NCI-H2029 treated with DMSO at 0.1 percent for 48 hours (cell line): ENCODE results near the gene UBTD1.

Experiments
- DNase-seq: peaks from one replicate; lab custom pipeline; 2025; lab: John Stamatoyannopoulos, UW

Gene UBTD1

DNA sequence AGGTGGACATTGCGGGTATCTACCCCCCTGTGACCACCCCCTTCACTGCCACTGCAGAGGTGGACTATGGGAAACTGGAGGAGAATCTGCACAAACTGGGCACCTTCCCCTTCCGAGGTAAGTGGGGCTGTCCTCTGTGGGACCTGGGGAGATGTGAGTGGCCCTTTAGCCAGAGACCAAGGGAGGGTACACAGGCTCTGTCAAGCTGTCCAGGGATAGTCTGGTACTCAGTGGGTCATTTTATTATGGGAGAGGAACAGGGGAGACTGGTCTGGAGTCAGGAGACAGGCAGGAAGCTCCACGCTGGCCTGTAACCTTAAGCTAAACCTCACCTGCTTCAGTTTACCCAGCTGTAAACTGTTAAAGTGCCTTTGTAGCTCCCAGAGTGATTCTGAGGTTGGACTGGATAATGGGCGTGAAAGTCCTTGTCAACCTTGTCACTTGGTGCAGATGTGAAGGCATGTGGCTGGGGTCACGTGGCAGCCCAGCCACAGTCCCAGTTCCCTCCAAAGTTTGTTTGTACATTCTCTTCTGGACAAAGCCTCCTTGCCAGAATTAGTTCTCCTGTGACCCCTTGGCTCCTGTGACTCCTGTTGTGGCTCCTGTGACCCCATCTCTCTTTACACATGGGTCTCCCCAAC is 86.2 kb downstream of the UBTD1 start:
- no peak for DNase-seq

- no peak for DNase-seq
These were observed 86.7 kb downstream of the UBTD1 start for GRCh38 chr10:97585439-97585811.

- no peak for DNase-seq
These were observed 88.5 kb downstream of the UBTD1 start for GRCh38 chr10:97587183-97587582.

DNA sequence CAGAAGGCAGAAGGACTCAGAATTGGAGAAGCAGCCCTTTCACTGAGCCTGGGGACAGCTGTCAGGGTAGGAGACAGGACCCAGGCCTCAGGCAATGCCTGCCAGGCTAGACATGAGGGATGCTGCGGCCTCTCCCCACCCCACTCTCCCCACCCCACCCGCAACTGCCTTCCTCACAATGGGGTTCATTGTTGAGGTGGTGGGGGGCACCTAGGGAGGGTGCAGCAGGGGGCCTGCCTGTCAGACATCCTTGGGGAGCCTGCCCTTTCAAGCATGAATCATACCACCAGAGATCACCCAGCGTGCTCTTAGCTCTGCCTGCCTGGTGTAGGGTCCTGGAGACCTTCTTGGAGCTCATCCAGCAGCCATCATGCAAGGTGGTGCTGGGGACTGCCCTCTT is 90.8 kb downstream of the UBTD1 start, which contains the start of gene C10orf62:
Gene C10orf62, plus strand, starts transcription at position 243 of the 400 bp plus-strand sequence. CDS start 177 bp downstream, outside the sequence.
- no peak for DNase-seq

- DNase-seq = no peak
These were observed 91.5 kb downstream of the UBTD1 start for GRCh38 chr10:97590082-97590747.

- no peak for DNase-seq
These were observed 92.2 kb downstream of the UBTD1 start for GRCh38 chr10:97590748-97591495.

GRCh38 chr10:97593421-97593820 is 94.7 kb downstream of the UBTD1 start:
- no peak for DNase-seq

DNA sequence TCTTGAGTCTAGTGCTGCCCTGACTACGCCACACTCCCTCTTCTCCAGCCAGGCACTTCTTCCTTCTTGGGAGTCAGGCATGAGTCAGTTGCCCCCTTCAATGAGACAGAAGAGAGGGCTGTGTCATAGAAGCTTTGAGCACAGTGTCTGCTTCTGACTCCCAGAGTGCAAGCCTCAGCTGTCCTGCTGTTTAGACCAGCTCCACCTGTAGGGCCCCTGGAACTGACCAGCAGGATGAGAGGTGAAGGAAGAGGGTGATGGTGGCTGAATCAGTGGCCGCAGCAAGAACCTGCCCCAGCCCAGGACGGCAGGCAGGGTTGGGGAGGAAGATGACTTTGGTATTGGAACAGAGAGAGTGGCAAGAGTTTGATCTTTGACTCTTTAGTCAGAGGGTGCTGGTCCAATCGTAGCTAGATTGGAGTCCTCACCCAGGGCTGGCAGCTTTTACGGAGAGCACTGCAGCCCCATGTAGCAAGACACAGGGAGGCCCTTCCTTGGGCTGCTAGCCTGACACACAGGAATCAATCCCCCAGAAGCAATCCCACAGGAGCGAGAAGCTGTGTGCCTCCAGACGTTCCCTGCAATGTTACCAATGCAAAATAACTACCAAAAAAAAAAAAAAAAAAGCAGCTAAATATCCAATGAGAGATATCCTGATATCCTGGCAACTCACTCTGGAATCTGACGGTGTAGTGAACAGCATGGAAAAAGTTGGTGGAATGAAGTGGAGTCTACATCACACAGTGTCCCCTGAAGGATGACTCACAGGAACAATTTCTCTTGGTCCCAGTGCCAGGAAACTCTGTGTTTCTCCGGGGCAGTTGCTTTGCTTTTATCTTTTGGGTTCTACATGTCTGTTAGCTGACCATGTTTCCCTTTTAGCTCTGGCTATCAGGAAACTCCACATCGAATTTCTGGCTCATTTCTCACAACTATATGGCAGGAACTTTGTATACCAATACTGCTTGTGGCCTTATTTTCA is 97.7 kb downstream of the UBTD1 start:
- no peak for DNase-seq

GRCh38 chr10:97597778-97598177 is 99.1 kb downstream of the UBTD1 start:
- no peak for DNase-seq

- DNase-seq = no peak
These were observed 99.9 kb downstream of the UBTD1 start for GRCh38 chr10:97598407-97599271.

- DNase-seq = no peak
These were observed 100.5 kb downstream of the UBTD1 start for GRCh38 chr10:97599272-97599619.

DNA sequence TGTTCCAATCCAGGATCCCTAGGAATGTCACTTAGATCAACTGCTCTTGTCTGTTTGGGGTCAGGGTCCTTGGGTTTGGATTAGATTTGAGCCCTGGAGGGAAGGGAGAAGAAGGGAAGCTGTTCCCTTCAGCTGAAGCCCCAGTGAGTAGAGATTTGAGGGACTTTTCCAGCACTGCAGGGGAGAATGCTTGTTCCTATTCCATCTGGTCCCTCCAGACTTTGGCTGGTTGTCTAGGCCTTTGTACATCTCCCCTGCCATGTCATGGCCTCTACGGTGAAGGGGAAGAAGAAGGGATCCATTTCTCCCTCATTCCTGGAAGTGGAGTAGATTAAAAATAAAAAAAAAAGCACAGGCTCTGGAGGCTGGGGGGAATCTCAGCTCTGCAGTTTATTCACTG is 101.9 kb downstream of the UBTD1 start:
- DNase-seq = no peak

DNA sequence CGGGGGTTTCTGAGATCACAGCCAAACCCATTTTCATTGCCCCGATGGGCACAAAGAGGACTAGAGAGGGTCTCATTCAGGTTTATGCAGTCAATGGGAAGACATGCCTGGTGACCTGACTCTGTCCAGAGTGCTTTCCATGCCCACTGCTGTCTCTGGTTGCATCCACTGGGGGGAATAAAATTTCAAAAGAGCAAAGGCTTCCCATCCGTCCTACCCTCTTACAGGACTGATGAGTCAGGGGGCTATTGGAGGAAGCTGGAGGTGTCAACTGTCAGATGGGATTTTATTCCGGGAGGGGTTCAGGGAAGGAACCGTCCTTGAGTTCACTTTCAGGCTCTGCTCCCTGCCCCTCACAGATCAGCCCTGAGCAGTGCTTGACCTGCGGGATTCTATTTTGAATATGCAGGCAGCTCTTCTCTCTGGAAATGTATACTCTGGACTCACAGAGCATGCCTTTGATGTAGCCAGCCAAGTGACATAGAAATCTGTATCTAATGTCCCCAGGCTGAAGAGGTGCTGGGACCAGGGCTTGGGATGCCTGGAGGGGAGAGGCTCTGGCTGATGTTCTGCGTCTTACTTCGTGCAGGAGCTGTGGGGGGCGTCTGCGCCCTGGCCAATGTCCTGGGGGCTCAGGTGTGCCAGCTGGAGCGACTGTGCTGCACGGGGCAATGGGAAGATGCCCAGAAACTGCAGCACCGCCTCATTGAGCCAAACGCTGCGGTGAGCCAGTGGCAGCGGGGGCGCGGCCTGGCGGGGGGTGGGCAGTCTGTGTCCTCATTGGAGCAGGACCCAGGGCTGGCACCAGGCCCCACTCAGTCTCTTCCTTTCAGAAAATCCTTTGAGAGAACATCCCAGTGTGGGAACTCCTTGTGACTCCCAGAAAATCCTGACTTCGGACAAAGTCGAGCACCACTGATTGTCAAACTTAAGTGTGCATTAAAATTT is 102.8 kb downstream of the UBTD1 start:
- no peak for DNase-seq

DNA sequence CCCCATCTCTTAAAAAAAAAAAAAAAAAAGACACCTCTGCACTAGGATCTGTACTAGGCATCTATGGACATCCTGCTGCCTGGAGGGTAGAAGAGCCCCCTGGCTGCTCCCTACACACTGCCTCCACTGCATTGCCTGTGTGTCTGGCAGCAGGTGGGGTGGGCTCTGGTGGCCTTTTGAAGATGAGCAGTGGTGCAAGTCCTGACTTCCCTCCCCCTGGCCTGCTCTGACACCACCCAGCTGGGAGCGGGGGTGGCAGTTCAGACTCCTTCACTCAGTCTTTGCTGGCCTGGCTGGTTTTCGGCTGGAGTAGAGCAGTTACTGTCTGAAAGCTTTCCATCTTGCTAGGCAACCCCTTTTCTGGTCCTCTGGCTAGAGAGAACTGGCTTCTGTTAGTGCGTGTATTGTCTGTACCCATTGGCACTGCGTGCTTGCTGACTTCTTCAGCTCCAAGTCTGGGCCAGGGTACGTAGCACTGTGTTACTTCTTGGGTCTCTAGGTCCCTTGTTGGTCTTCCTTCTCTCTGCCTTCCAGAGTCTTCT is 108.4 kb downstream of the UBTD1 start:
- no peak for DNase-seq

DNA sequence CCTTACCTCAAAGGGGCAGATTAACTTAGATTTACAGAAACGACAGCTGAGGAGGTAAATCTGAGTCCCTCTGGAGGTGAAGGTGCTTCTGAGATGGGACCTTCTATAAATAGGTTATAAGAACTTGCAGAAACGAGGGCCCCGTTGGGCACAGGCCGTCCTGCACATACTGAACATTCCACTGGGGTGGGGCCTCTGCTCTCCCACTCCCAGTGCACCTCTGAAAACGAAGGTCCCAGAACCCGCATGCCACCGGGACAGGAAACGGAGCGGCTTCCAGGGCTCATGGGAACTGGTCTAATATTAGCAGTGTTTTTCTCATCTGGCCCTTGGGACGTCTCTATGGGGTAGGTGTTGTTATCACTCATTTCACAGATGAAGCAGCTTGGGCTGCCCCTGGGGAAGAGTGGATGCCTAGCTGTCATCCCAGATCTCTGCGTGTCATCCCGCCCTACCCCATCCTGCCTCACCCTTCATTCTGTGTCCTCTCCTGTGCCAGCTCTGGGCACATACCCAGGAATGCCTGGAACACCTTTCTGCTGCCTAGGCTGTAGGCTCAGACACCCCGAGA is 110.4 kb downstream of the UBTD1 start:
- DNase-seq = no peak

GRCh38 chr10:97611473-97611872 is 112.7 kb downstream of the UBTD1 start:
- DNase-seq = no peak

GRCh38 chr10:97612386-97612785 is 113.7 kb downstream of the UBTD1 start:
- no peak for DNase-seq

- no peak for DNase-seq
These were observed 119.6 kb downstream of the UBTD1 start for GRCh38 chr10:97618285-97618684.

- no peak for DNase-seq
These were observed 120.0 kb downstream of the UBTD1 start for GRCh38 chr10:97618733-97619132.
